Fibroblast of pulmonary artery (primary cell): ENCODE results near the gene WNT3.
A peak's percentile ranks its signal among the peaks of the same experiment; 100 is the strongest.

ENCODE experiments used
- DNase-seq: peaks from one replicate; pipeline ENCODE4 v3.0.0-alpha.2; 2010; ENCODE audit warnings: low read depth
- H3K4me3 ChIP-seq: replicated peaks from 2 replicates; pipeline ENCODE4 v1.5.1; 2011; ENCODE audit warnings: low read depth, mild to moderate bottlenecking, control low read depth, low read length, moderate library complexity
- TF ChIP-seq, protein P1 (sequence below): IDR thresholded peaks from 2 replicates; pipeline ENCODE4 v1.5.1; 2011; ENCODE audit warnings: mild to moderate bottlenecking, control low read depth, low read length, inconsistent platforms; ENCODE audit errors: missing control alignments

WNT3 gene

DNA sequence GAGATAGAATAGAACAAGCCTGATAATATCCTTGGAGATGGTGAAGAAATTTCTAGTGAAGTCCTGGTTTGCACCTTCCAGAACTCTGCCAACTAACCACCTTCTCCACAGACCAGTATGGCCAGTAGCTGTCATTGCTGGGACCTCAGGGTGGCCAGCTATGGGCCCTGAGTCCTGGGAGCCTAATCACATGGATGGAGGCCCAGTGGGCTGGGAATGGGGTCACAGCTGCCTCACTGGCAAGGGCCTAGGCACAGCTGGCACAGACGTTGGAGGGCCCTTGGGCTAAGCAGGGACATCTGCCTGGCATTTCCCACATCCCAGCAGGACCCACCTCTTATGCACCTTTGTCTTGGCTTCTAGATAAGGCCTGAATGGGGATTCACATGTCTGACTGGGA lies 7.6 kb upstream of the WNT3 start:
- no peak for DNase-seq
- no peak overlapping the region for H3K4me3 ChIP-seq
- TF ChIP-seq, protein P1, sequence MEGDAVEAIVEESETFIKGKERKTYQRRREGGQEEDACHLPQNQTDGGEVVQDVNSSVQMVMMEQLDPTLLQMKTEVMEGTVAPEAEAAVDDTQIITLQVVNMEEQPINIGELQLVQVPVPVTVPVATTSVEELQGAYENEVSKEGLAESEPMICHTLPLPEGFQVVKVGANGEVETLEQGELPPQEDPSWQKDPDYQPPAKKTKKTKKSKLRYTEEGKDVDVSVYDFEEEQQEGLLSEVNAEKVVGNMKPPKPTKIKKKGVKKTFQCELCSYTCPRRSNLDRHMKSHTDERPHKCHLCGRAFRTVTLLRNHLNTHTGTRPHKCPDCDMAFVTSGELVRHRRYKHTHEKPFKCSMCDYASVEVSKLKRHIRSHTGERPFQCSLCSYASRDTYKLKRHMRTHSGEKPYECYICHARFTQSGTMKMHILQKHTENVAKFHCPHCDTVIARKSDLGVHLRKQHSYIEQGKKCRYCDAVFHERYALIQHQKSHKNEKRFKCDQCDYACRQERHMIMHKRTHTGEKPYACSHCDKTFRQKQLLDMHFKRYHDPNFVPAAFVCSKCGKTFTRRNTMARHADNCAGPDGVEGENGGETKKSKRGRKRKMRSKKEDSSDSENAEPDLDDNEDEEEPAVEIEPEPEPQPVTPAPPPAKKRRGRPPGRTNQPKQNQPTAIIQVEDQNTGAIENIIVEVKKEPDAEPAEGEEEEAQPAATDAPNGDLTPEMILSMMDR: no peak

DNA sequence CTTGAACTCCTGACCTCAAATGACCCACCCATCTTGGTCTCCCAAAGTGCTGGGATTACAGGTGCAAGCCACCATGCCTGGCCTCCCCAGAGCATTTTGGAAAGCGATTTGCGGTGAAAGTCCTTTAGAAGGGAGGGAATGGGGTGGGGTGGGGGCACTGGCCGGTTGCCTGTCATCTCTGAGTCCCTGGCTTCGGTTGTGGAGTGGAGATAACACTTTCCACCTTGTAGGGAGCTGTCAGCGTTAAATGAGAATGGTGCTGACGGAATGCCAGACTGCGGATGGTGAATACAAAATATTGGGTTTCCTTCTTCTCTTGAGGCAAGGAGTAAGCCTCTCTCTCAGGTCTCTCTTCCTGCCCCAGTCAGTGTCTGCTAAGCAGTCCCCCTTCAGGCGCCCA lies 5.2 kb upstream of the WNT3 start:
- DNase-seq: no peak
- TF ChIP-seq, protein P1: no peak
- H3K4me3 ChIP-seq: no peak overlapping the region

GRCh38 chr17:46822388-46822921 lies 4.0 kb upstream of the WNT3 start:
- H3K4me3 ChIP-seq: no peak overlapping the region
- TF ChIP-seq, protein P1: peak; percentile 46
- DNase-seq: no peak

- DNase-seq: no peak
- TF ChIP-seq, protein P1: no peak
Observed at GRCh38 chr17:46821482-46822387, 3.2 kb upstream of the WNT3 start.

DNA sequence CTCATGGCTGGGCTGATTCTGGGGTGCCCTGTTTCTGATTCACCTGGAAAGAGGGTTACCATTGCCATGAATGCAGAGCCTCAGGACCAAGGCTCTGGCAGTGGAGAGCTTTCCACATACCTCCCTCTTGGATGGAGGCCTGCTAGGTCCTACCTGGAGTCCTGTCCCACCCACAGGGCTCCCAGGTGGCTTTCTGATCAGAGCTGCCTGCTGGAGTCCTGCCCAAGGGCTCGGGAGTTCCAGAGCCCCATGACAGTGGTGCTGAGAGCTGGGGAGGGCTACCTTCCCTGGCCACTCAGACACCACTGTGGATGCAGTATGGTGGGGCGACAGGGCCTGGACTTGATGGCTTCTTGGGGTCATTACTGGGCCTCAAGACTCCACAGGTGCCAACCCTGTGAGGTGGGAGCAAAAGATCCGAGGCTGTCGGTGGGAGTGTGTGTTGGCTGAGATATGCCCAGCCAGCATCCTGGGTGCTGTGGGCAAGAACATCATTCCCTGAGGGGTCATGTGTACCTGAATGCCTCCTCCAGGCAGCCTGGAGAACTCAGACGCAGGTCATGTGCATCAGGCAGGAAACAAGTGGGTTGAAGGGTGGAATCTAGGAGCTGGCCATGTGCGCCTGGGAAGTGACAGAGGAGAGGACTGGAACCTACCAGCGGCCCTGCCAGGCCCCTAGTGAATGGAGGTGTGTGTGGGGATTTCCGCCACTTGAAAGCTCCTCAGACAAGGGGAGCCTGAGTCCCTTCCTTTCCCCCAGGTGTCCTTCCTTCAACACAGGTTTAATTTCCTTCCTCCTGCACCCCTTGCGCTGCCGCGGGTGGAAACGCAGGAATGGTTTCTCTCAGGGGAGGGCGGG lies 2.3 kb upstream of the WNT3 start:
- TF ChIP-seq, protein P1: no peak
- H3K4me3 ChIP-seq: no peak overlapping the region
- no peak for DNase-seq

More at GRCh38 chr17:46821482-46822387, 3.2 kb upstream of the WNT3 start:
- no peak overlapping the region for H3K4me3 ChIP-seq

GRCh38 chr17:46819906-46820351 lies 1.4 kb upstream of the WNT3 start:
- no peak overlapping the region for H3K4me3 ChIP-seq
- no peak for DNase-seq
- TF ChIP-seq, protein P1: no peak
